Measurements from ENCODE around the gene LRRN2. TPM values are rescaled to one million over a fixed set of nuclear protein-coding genes. Genes with fewer than 3 reads are reported as not detected.

The LRRN2 gene
- total and polyA plus RNA-seq, 2 of the 8 experiments (the other 6 are each of a cell fraction or from before 2014, with no cell fraction given) = 1.8 to 2.3 TPM

DNA sequence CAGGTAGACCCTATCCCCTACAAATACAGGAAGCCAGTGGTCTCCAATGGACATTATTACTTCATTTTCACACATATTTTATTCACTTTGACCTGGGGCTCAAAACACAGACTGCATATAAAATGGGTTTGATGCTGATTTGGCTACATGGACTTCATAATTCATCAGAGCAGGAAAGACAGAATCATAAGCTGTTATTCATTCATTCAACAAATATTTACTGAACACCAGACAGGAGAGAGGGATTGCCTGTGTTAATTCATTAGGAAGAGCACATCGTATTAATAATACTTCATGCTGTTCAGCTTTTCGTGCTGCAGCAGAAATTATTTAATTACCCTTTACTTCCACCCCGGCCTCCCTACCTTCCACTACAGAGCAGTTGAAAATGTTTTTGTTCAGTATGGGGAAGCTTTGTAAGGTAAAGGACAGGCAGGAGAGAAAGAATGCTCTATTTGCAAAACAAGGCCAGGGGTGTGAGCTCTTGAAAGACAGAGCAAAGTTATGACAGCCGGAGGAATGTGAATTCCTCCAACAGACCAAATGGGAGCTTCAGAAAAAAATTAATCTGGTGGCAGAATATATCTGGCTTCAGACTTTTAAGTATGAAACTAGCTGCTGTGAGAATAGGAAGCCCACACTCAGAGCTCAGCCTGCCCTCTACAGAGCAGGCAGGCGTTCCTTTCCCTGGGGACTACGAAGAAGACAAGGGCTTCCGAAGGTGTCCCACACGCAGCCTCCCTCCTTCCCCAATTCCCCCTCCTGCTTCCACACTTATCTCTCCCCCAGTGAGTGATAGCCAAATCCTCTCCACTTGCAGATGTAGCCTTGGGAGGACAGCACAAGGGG lies 111.3 kb downstream of the LRRN2 start (continued):
- TF ChIP-seq, protein P1, sequence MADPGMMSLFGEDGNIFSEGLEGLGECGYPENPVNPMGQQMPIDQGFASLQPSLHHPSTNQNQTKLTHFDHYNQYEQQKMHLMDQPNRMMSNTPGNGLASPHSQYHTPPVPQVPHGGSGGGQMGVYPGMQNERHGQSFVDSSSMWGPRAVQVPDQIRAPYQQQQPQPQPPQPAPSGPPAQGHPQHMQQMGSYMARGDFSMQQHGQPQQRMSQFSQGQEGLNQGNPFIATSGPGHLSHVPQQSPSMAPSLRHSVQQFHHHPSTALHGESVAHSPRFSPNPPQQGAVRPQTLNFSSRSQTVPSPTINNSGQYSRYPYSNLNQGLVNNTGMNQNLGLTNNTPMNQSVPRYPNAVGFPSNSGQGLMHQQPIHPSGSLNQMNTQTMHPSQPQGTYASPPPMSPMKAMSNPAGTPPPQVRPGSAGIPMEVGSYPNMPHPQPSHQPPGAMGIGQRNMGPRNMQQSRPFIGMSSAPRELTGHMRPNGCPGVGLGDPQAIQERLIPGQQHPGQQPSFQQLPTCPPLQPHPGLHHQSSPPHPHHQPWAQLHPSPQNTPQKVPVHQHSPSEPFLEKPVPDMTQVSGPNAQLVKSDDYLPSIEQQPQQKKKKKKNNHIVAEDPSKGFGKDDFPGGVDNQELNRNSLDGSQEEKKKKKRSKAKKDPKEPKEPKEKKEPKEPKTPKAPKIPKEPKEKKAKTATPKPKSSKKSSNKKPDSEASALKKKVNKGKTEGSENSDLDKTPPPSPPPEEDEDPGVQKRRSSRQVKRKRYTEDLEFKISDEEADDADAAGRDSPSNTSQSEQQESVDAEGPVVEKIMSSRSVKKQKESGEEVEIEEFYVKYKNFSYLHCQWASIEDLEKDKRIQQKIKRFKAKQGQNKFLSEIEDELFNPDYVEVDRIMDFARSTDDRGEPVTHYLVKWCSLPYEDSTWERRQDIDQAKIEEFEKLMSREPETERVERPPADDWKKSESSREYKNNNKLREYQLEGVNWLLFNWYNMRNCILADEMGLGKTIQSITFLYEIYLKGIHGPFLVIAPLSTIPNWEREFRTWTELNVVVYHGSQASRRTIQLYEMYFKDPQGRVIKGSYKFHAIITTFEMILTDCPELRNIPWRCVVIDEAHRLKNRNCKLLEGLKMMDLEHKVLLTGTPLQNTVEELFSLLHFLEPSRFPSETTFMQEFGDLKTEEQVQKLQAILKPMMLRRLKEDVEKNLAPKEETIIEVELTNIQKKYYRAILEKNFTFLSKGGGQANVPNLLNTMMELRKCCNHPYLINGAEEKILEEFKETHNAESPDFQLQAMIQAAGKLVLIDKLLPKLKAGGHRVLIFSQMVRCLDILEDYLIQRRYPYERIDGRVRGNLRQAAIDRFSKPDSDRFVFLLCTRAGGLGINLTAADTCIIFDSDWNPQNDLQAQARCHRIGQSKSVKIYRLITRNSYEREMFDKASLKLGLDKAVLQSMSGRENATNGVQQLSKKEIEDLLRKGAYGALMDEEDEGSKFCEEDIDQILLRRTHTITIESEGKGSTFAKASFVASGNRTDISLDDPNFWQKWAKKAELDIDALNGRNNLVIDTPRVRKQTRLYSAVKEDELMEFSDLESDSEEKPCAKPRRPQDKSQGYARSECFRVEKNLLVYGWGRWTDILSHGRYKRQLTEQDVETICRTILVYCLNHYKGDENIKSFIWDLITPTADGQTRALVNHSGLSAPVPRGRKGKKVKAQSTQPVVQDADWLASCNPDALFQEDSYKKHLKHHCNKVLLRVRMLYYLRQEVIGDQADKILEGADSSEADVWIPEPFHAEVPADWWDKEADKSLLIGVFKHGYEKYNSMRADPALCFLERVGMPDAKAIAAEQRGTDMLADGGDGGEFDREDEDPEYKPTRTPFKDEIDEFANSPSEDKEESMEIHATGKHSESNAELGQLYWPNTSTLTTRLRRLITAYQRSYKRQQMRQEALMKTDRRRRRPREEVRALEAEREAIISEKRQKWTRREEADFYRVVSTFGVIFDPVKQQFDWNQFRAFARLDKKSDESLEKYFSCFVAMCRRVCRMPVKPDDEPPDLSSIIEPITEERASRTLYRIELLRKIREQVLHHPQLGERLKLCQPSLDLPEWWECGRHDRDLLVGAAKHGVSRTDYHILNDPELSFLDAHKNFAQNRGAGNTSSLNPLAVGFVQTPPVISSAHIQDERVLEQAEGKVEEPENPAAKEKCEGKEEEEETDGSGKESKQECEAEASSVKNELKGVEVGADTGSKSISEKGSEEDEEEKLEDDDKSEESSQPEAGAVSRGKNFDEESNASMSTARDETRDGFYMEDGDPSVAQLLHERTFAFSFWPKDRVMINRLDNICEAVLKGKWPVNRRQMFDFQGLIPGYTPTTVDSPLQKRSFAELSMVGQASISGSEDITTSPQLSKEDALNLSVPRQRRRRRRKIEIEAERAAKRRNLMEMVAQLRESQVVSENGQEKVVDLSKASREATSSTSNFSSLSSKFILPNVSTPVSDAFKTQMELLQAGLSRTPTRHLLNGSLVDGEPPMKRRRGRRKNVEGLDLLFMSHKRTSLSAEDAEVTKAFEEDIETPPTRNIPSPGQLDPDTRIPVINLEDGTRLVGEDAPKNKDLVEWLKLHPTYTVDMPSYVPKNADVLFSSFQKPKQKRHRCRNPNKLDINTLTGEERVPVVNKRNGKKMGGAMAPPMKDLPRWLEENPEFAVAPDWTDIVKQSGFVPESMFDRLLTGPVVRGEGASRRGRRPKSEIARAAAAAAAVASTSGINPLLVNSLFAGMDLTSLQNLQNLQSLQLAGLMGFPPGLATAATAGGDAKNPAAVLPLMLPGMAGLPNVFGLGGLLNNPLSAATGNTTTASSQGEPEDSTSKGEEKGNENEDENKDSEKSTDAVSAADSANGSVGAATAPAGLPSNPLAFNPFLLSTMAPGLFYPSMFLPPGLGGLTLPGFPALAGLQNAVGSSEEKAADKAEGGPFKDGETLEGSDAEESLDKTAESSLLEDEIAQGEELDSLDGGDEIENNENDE (IDR thresholded peaks at IDR 0.05; ENCODE audit: insufficient replicate concordance, low read length) = no peak
- TF ChIP-seq, protein P2, sequence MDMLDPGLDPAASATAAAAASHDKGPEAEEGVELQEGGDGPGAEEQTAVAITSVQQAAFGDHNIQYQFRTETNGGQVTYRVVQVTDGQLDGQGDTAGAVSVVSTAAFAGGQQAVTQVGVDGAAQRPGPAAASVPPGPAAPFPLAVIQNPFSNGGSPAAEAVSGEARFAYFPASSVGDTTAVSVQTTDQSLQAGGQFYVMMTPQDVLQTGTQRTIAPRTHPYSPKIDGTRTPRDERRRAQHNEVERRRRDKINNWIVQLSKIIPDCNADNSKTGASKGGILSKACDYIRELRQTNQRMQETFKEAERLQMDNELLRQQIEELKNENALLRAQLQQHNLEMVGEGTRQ (IDR thresholded peaks at IDR 0.05; ENCODE audit: low read length) = no peak
- TF ChIP-seq CTBP2 (IDR thresholded peaks at IDR 0.05; ENCODE audit: borderline replicate concordance, insufficient read depth, insufficient read length, low read length) = no peak
- TF ChIP-seq ASH2L (IDR thresholded peaks at IDR 0.05; ENCODE audit: low read length) = no peak
- no peak for TF ChIP-seq TBP (IDR thresholded peaks at IDR 0.05; ENCODE audit: low read depth, low read length)
